K562 (cell line): ENCODE results near the gene CKLF. TPM values are rescaled to one million over a fixed set of nuclear protein-coding genes. Genes with fewer than 3 reads are reported as not detected.

Experiments
- ATAC-seq: fragments of 200-7000 bp; cut with Tn5 transposase; 3 replicates; pipeline ENCODE4 v1.9.1; 2020; ENCODE audit warnings: moderate library complexity
- BruUV-seq: library from RNA; stranded (reverse); fragments of 400-500 nt; replicated peaks from 2 replicates; lab custom pipeline; 2021; lab: Mats Ljungman, UMichigan
- CTCF ChIA-PET: fragments of 300-600 bp; formaldehyde crosslinking; extraction: SDS; loops from one replicate; lab custom pipeline; 2021; ENCODE audit warnings: low intra/inter-chr PET ratio; lab: Yijun Ruan, JAX
- POLR2A ChIA-PET: fragments of 300-600, 350-650 bp; sonication (Branson Sonifier 250); formaldehyde crosslinking; extraction: SDS; loops from one replicate; lab custom pipeline; 2021; ENCODE audit warnings: antibody characterized with exemption, inconsistent platforms; lab: Yijun Ruan, JAX
- DNase-seq, 4 experiments: peaks; one replicate each; pipeline versions ENCODE4 v3.0.0 to v3.0.0-alpha.2; 2011 to 2018; ENCODE audit warnings: low spot score in 3 of 4, mixed read lengths in 3 of 4; ENCODE audit errors: extremely low read depth in 1 of 4
- FAIRE-seq: peaks from 2 replicates; lab custom pipeline; 2011; peaks lifted over from hg19 to GRCh38; lab: Jason Lieb, UNC
- H2AFZ ChIP-seq: 2 replicates; pipeline ENCODE4 v1.6.0; 2011; ENCODE audit warnings: low read depth, low read length, control low read depth, inconsistent platforms
- H3K27ac ChIP-seq: fragments of 200-600 bp; 3 replicates; pipeline ENCODE4 v1.8.0; 2011; ENCODE audit warnings: low read depth, mild to moderate bottlenecking, control low read depth, inconsistent platforms, low read length, moderate library complexity, mixed read lengths; ENCODE audit errors: extremely low read depth
- H3K27me3 ChIP-seq, 2 experiments: fragments of 300-600 bp in 1 of 2; 2 replicates in 1 of 2; 3 replicates in 1 of 2; pipeline versions ENCODE4 v1.6.0 to v1.8.0; 2011; ENCODE audit warnings: inconsistent platforms in 2 of 2, low read length in 2 of 2, mild to moderate bottlenecking in 1 of 2, mixed read lengths in 1 of 2, moderate library complexity in 1 of 2; ENCODE audit not compliant: control insufficient read depth in 2 of 2, insufficient read depth in 2 of 2
- H3K36me3 ChIP-seq: fragments of 300-600 bp; 3 replicates; pipeline ENCODE4 v1.8.0; 2011; ENCODE audit warnings: mild to moderate bottlenecking, low read length, inconsistent platforms; ENCODE audit not compliant: control insufficient read depth, insufficient read depth
- H3K4me1 ChIP-seq, 2 experiments: fragments of 200-600 bp in 1 of 2; replicated peaks in 1 of 2; 2 replicates in 1 of 2; 3 replicates in 1 of 2; pipeline versions ENCODE4 v1.5.1 to v1.8.0; 2011; ENCODE audit warnings: inconsistent platforms in 2 of 2, low read length in 2 of 2, mild to moderate bottlenecking in 1 of 2, mixed read lengths in 1 of 2, moderate library complexity in 1 of 2; ENCODE audit not compliant: control insufficient read depth in 2 of 2, insufficient read depth in 2 of 2
- H3K4me2 ChIP-seq: 2 replicates; pipeline ENCODE4 v1.6.1; 2011; ENCODE audit warnings: low read length, control low read depth, inconsistent platforms, mixed read lengths; ENCODE audit not compliant: insufficient read depth
- H3K4me3 ChIP-seq: fragments of 200-600 bp; sonication (generic), shearing (Covaris generic); 2 replicates; pipeline ENCODE4 v1.5.1; 2016; ENCODE audit warnings: control low read depth, inconsistent platforms
- H3K79me2 ChIP-seq: fragments of 200-600 bp; 3 replicates; pipeline ENCODE4 v1.8.0; 2011; ENCODE audit warnings: low read length, inconsistent platforms; ENCODE audit not compliant: control insufficient read depth, insufficient read depth
- H3K9ac ChIP-seq, 2 experiments: 2 replicates each; pipeline versions ENCODE4 v1.6.0 to v1.6.1; 2011; ENCODE audit warnings: low read depth in 2 of 2, low read length in 2 of 2, control low read depth in 1 of 2, inconsistent platforms in 1 of 2, mild to moderate bottlenecking in 1 of 2, mixed read lengths in 1 of 2; ENCODE audit not compliant: insufficient read depth in 1 of 2
- H3K9me1 ChIP-seq: one replicate; pipeline ENCODE4 v1.6.0; 2011; ENCODE audit warnings: inconsistent platforms, mild to moderate bottlenecking, low read length, moderate library complexity; ENCODE audit not compliant: control insufficient read depth, insufficient read depth
- H3K9me3 ChIP-seq: replicated peaks from 2 replicates; pipeline ENCODE4 v1.5.1; 2011; ENCODE audit warnings: low read depth, low read length, inconsistent platforms; ENCODE audit not compliant: control insufficient read depth, insufficient read depth
- H4K20me1 ChIP-seq: replicated peaks from 2 replicates; pipeline ENCODE4 v1.6.1; 2011; ENCODE audit warnings: low read length, inconsistent platforms, mixed read lengths; ENCODE audit not compliant: control insufficient read depth, insufficient read depth
- ARID1B ChIP-seq: fragments of 450-650 bp; IDR thresholded peaks from 2 replicates; pipeline ENCODE4 v1.6.1; 2016; ENCODE audit warnings: antibody characterized with exemption, mild to moderate bottlenecking, inconsistent platforms
- CBX5 ChIP-seq: IDR thresholded peaks from 2 replicates; pipeline ENCODE4 v1.6.1; 2014; ENCODE audit warnings: low read depth, borderline replicate concordance
- DPF2 ChIP-seq: fragments of 450-650 bp; IDR thresholded peaks from 2 replicates; pipeline ENCODE4 v1.6.1; 2016
- EHMT2 ChIP-seq: fragments of 450-650 bp; IDR thresholded peaks from 2 replicates; pipeline ENCODE4 v1.6.1; 2018; ENCODE audit warnings: antibody characterized with exemption
- ELK3 ChIP-seq: fragments of 450-650 bp; formaldehyde crosslinking; IDR thresholded peaks from 2 replicates; pipeline ENCODE4 v1.4.0; 2020; ENCODE audit warnings: mild to moderate bottlenecking
- KDM4B ChIP-seq, 2 experiments: fragments of 450-650 bp in 1 of 2; sonication (generic) in 1 of 2; IDR thresholded peaks; 2 replicates each; pipeline ENCODE4 v1.6.1; 2016 to 2017; ENCODE audit warnings: borderline replicate concordance in 2 of 2, antibody characterized with exemption in 1 of 2, low read depth in 1 of 2, mild to moderate bottlenecking in 1 of 2
- MYC ChIP-seq, 2 experiments: fragments of 250-450 bp in 1 of 2; sonication (Bioruptor Pico) in 1 of 2; IDR thresholded peaks; 2 replicates each; pipeline versions ENCODE4 v1.5.1 to v1.6.1; 2012 to 2021; ENCODE audit warnings: low read depth in 2 of 2, borderline replicate concordance in 1 of 2, improper control_type of control experiment in 1 of 2, low read length in 1 of 2, mild to moderate bottlenecking in 1 of 2, moderate library complexity in 1 of 2
- NFIC ChIP-seq: fragments of 450-650 bp; IDR thresholded peaks from 2 replicates; pipeline ENCODE4 v1.6.1; 2017; ENCODE audit warnings: mild to moderate bottlenecking, inconsistent platforms
- SOX6 ChIP-seq: fragments of 450-650 bp; IDR thresholded peaks from 2 replicates; pipeline ENCODE4 v1.6.1; 2014; ENCODE audit warnings: mild to moderate bottlenecking
- TEAD2 ChIP-seq: fragments of 450-650 bp; IDR thresholded peaks from 2 replicates; pipeline ENCODE4 v1.6.1; 2016; ENCODE audit warnings: missing genetic modification characterization, control low read depth, missing compliant biosample characterization
- ZBTB8A ChIP-seq: fragments of 450-650 bp; IDR thresholded peaks from 2 replicates; pipeline ENCODE4 v1.6.1; 2018; ENCODE audit warnings: mild to moderate bottlenecking, moderate library complexity; ENCODE audit not compliant: partially characterized antibody
- ZNF24 ChIP-seq: fragments of 450-650 bp; IDR thresholded peaks from 2 replicates; pipeline ENCODE4 v1.6.1; 2016
- WGBS: fragments of 100-300 bp; shearing (Covaris generic); methylation state at CpG from one replicate; pipeline ENCODE4 v1.1.6; 2016; ENCODE audit warnings: low coverage, mixed read lengths; ENCODE audit not compliant: insufficient coverage; ENCODE audit errors: missing lambda C conversion rate; 5-methylcytosine and 5-hydroxymethylcytosine counted together
- in situ Hi-C: fragments of 300-500 bp; cut with MboI; formaldehyde crosslinking; loops from 4 replicates; pipeline ENCODE4 v1.15.0; 2018; ENCODE audit warnings: inconsistent platforms, mixed read lengths
- intact Hi-C: fragments of 100-400 bp; cut with micrococcal nuclease; formaldehyde crosslinking; loops from 2 replicates; pipeline ENCODE4 v1.14.2; 2022
- polyA plus RNA-seq, 8 experiments: library from polyadenylated mRNA; depleted of rRNA in 4 of 8; stranded (reverse) in 5 of 8; unstranded in 3 of 8; fragments of >200 nt; fragmentation: Nextera tagmentation in 2 of 8; fragmentation: Illumina TruSeq in 1 of 8; extraction: Ambion mirVana in 2 of 8; extraction: Trizol in 1 of 8; gene quantifications; 2 replicates each; pipeline versions ENCODE4 v1.2.1 to v1.2.3, GENCODE V29; 2011 to 2014; ENCODE audit warnings: inconsistent platforms in 1 of 8, missing spikeins in 1 of 8
- total RNA-seq, 7 experiments: library from RNA; depleted of rRNA in 6 of 7; stranded (reverse); fragments of >200 nt in 6 of 7; fragmentation: Illumina TruSeq in 2 of 7; extraction: Trizol in 2 of 7; gene quantifications; 2 replicates each; pipeline versions ENCODE4 v1.2.1 to v1.2.3, GENCODE V29; 2011 to 2021; ENCODE audit warnings: low replicate concordance in 1 of 7

Gene CKLF
- total and polyA plus RNA-seq, 9 of the 15 experiments (the other 6 are each of a cell fraction or from before 2014, with no cell fraction given): 84.8 to 322 (median 118) TPM

- Histone ChIP-seq H3K9me1 (no peaks in the 10 kb centered on the region), H3K27me3 (peaks cover 4 to 14% of the 10 kb centered on the region in 2 experiments; a peak in 4 of 5 replicates), H3K4me2 (no peak overlapping the region), H3K9ac (no peak overlapping the region), H3K4me3 (no peak overlapping the region), H3K9me3 (no peaks in the 10 kb centered on the region), H3K36me3 (no peaks in the 10 kb centered on the region), H3K27ac (no peak overlapping the region), H3K79me2 (no peaks in the 10 kb centered on the region), H4K20me1 (no peaks in the 10 kb centered on the region), H3K4me1 (peaks cover 13 to 15% of the 10 kb centered on the region in 2 experiments), H2AFZ (no peak overlapping the region)
- in situ Hi-C loops (no loop called here), intact Hi-C loops (no loop called here)
- CTCF ChIA-PET: no interaction called here
- no peak for TF ChIP-seq ZNF24
- no peak for TF ChIP-seq DPF2
- TF ChIP-seq CBX5: no peak
- no peak for TF ChIP-seq TEAD2 (tag)
- no peak for TF ChIP-seq ELK3
- TF ChIP-seq KDM4B (IDR thresholded peaks at IDR 0.05; ENCODE audit: borderline replicate concordance in 2 of 2, low read depth in 1 of 2): no peak
- TF ChIP-seq NFIC: no peak
- TF ChIP-seq EHMT2: no peak
- no peak for TF ChIP-seq SOX6
- no peak for TF ChIP-seq MYC (IDR thresholded peaks at IDR 0.05; ENCODE audit: low read depth, low read length)
- no peak for TF ChIP-seq MYC (CRISPR knock-in tag; IDR thresholded peaks at IDR 0.05; ENCODE audit: borderline replicate concordance, low read depth)
- TF ChIP-seq ARID1B: no peak
- TF ChIP-seq ZBTB8A: no peak
- BruUV-seq: no TSS peak
- ATAC-seq (no peak), DNase-seq (no peak), FAIRE-seq (no peak)
- 71% methylated on average over 3 of the region's 3 CpGs for WGBS
- POLR2A ChIA-PET: interaction anchor here (0.6 kb wide), 1 partner anchor 706 kb away, joined by 3 read pairs; no protein-coding TSS in a partner anchor
Observed at GRCh38 chr16:66575060-66575459, 22.7 kb downstream of the CKLF start.
